HUES48 (cell line): ENCODE data around the gene SPOCK3.

Experiments used
- H3K27ac ChIP-seq: one replicate; pipeline ENCODE4 v1.7.0; 2013; ENCODE audit warnings: low read depth, low read length, inconsistent platforms
- H3K27me3 ChIP-seq: 2 replicates; pipeline ENCODE4 v1.6.1; 2013; ENCODE audit warnings: mild to moderate bottlenecking, low read length; ENCODE audit not compliant: control insufficient read depth, insufficient read depth
- H3K36me3 ChIP-seq: 2 replicates; pipeline ENCODE4 v1.6.1; 2013; ENCODE audit warnings: low read length; ENCODE audit not compliant: control insufficient read depth, insufficient read depth
- H3K4me1 ChIP-seq: 2 replicates; pipeline ENCODE4 v1.6.1; 2013; ENCODE audit warnings: mild to moderate bottlenecking, low read length; ENCODE audit not compliant: control insufficient read depth, insufficient read depth
- H3K4me3 ChIP-seq: 2 replicates; pipeline ENCODE4 v1.5.1; 2013; ENCODE audit warnings: mild to moderate bottlenecking, low read depth, low read length
- H3K9ac ChIP-seq: 2 replicates; pipeline ENCODE4 v1.6.1; 2013; ENCODE audit warnings: mild to moderate bottlenecking, low read depth, low read length, moderate library complexity
- H3K9me3 ChIP-seq: 2 replicates; pipeline ENCODE4 v1.6.1; 2013; ENCODE audit warnings: low read length; ENCODE audit not compliant: control insufficient read depth, insufficient read depth

SPOCK3 gene

DNA sequence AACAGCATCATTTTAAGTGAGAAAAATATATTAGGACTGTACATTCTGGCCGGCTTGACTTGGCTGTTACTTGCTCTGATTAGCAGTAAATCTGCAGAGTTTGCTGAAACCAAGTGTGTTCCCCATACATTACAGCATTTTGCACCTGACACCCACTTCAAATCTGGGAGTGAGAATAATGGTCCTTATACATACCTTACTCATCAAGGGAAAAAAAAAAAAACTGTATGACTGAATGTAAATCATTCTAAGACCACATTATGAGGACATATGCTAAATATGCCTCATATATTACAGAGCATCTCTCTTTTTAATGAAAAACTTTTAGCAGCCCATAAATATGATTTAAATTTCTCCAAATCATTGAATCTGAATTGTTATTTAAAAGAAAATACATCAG is 406.7 kb downstream of the SPOCK3 start:
- Histone ChIP-seq H3K4me3 (no peak overlapping the region), H3K9ac (no peak overlapping the region), H3K36me3 (no peaks in the 10 kb centered on the region), H3K27me3 (no peaks in the 10 kb centered on the region), H3K4me1 (no peaks in the 10 kb centered on the region), H3K27ac (no peak overlapping the region), H3K9me3 (no peaks in the 10 kb centered on the region)

DNA sequence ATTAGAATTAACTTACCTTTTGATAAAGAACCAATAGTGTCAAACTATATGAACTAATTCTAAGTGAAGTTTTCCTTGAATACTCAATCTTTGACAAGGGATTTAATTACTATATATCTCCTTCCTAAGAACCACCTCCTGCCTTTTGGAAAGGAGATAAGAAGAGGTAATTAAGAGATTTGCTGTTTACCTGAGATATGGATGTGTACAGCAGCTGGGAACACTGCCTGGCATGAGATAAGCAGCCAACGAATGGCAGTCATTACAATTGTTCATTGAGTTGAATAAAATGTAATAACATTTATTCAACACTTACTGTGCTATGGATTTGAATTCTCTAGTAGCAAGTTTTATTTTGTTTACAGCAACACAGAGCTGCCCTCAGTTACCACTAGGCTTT is 407.1 kb downstream of the SPOCK3 start:
- no peaks in the 10 kb centered on the region for H3K36me3 ChIP-seq
- H3K27ac ChIP-seq, result no peak overlapping the region
- H3K9me3 ChIP-seq, result no peaks in the 10 kb centered on the region
- no peaks in the 10 kb centered on the region for H3K4me1 ChIP-seq
- H3K4me3 ChIP-seq, result no peak overlapping the region
- no peak overlapping the region for H3K9ac ChIP-seq
- H3K27me3 ChIP-seq, result no peaks in the 10 kb centered on the region

DNA sequence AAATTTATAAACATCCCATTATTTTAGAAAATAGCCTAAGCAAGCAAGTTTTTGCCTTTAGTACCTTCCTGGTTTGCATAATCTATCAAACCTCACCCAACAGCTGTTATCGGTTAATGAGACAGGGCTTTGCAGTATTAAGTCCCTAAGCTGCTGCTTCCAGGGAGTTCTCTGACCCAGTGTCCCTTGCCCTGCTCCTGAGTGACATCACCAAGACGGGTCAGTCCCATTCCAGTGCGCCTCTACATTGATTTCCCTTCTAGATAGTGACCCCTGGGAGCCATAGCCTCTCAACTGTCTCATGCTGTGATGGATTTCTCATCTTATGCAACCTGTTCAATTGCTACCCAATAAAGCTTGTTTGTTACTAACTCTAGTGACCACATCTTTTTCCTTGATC is 410.4 kb downstream of the SPOCK3 start:
- Histone ChIP-seq H3K36me3 (no peaks in the 10 kb centered on the region), H3K9me3 (no peaks in the 10 kb centered on the region), H3K9ac (no peak overlapping the region), H3K27me3 (no peaks in the 10 kb centered on the region), H3K4me1 (no peaks in the 10 kb centered on the region), H3K4me3 (no peak overlapping the region), H3K27ac (no peak overlapping the region)

DNA sequence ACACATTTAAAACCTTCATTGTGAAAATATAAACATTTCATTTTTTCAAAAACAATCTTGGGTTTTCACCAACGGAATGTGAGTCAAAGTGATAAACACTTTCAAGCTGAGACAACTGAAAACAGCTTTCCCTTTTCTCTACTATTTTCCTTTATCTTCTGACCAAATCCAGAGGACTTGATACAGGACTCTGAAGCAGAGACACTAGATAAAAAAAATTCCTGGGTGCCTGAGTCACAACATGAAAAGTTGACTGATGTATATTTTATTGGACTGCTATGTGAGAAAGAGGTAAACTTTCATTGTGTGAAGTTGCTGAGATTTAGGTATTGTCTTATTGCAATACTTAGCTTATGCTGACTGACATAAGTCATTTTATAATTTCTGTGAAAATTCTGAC is 411.2 kb downstream of the SPOCK3 start:
- no peaks in the 10 kb centered on the region for H3K36me3 ChIP-seq
- no peak overlapping the region for H3K9ac ChIP-seq
- no peak overlapping the region for H3K27ac ChIP-seq
- H3K27me3 ChIP-seq, result no peaks in the 10 kb centered on the region
- H3K4me3 ChIP-seq, result no peak overlapping the region
- H3K4me1 ChIP-seq, result no peaks in the 10 kb centered on the region
- no peaks in the 10 kb centered on the region for H3K9me3 ChIP-seq

DNA sequence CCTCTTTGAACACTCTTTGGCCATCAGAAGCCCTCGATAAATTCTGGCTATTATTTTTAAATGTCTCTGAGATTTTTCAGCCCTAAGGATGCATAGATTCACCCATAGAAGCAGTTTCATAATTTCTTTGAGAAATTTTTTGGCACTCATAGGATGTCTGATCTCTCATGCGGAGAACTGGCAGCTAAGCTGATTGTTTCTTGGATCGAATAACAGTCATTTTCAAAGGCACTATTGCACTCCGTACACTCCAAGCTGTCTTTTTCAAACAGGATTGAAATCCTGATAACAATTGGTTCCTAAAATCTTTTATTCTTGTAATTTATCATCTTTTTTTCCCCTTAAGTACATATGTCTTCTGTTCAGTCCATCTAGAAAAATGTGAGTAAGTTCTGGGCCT is 411.9 kb downstream of the SPOCK3 start:
- Histone ChIP-seq H3K4me1 (no peaks in the 10 kb centered on the region), H3K27ac (no peak overlapping the region), H3K27me3 (no peaks in the 10 kb centered on the region), H3K36me3 (no peaks in the 10 kb centered on the region), H3K9me3 (no peaks in the 10 kb centered on the region), H3K4me3 (no peak overlapping the region), H3K9ac (no peak overlapping the region)

DNA sequence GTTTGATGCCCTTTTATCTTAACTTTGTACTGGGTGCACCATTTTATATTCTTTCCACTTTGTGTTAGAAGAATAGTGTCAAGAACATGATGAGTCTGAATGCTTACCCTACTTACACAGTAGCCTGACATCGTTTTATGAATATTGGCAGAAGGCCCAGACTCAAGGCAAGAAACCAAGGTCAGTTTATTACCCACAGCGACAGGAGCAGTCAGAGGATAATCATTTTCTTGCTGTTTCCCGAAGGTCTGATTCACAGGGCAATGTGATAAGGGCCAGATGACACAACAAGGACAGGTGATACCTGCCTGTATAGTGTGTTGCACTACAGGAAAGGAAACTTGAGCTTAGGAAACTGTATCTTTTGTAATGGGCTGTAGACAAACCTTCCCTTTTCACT is 417.4 kb downstream of the SPOCK3 start:
- Histone ChIP-seq H3K27me3 (no peaks in the 10 kb centered on the region), H3K27ac (no peak overlapping the region), H3K9me3 (no peaks in the 10 kb centered on the region), H3K4me1 (no peaks in the 10 kb centered on the region), H3K4me3 (no peak overlapping the region), H3K9ac (no peak overlapping the region), H3K36me3 (no peaks in the 10 kb centered on the region)

DNA sequence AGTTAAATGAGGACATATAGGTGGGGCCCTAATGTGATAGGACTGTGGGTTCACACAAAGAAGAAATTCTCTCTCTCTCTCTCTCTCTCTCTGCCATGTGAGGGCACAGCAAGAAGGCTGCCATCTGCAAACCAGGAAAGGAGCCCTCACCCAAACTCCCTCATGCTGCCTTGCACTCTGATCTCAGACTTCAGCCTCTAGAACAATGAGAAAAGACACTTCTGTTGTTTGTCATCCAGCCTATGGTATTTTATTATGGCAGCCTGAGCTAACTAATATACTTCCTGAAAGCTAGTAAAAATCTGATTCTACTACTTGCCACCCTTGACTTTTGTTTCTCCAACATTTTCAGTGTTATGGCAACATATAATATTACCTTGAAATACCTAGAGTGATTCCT is 425.9 kb downstream of the SPOCK3 start:
- Histone ChIP-seq H3K27ac (no peak overlapping the region), H3K27me3 (no peaks in the 10 kb centered on the region), H3K36me3 (no peaks in the 10 kb centered on the region), H3K9me3 (no peaks in the 10 kb centered on the region), H3K4me1 (no peaks in the 10 kb centered on the region), H3K4me3 (no peak overlapping the region), H3K9ac (no peak overlapping the region)

DNA sequence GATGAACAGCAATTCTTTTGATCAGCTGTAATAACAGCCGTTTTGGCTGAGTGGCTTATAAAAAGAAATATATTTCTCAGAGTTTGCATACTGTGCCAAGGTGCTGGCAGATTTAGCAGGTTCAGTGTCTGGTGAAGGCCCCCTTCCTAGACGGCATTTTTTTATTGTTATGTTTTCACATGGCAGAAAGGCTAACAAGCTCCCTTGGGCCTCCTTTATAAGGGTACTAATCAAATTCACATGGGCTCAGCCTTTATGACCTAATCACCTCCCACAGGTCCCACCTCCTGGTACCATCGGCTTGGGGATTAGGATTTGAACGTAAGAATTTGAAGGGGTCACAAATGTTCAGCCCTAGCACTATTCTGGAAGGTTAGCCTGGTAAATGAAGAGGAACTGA is 431.9 kb downstream of the SPOCK3 start:
- Histone ChIP-seq H3K36me3 (no peaks in the 10 kb centered on the region), H3K27me3 (no peaks in the 10 kb centered on the region), H3K9ac (no peak overlapping the region), H3K27ac (no peak overlapping the region), H3K4me1 (no peaks in the 10 kb centered on the region), H3K9me3 (no peaks in the 10 kb centered on the region), H3K4me3 (no peak overlapping the region)

DNA sequence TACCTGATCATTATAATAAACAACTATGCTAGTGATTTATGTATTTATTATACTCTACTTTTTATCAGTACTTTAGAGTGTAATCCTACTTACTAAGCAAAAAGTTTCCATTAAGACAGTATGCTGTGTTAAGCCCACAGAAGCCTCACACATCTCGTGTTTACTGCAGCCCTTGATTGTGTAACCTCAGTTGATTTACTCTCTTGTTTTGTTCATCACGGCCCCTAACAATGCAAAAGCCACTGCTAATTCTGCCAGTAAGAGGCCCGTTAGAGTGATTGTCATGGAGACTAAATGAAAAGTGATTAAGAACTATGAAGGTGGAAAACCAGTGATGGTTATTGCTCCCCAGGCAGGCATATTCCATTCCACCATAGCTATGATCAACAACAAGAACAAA is 436.2 kb downstream of the SPOCK3 start:
- no peak overlapping the region for H3K4me3 ChIP-seq
- H3K9ac ChIP-seq, result no peak overlapping the region
- no peaks in the 10 kb centered on the region for H3K36me3 ChIP-seq
- H3K4me1 ChIP-seq, result no peaks in the 10 kb centered on the region
- no peaks in the 10 kb centered on the region for H3K27me3 ChIP-seq
- H3K9me3 ChIP-seq, result no peaks in the 10 kb centered on the region
- no peak overlapping the region for H3K27ac ChIP-seq

DNA sequence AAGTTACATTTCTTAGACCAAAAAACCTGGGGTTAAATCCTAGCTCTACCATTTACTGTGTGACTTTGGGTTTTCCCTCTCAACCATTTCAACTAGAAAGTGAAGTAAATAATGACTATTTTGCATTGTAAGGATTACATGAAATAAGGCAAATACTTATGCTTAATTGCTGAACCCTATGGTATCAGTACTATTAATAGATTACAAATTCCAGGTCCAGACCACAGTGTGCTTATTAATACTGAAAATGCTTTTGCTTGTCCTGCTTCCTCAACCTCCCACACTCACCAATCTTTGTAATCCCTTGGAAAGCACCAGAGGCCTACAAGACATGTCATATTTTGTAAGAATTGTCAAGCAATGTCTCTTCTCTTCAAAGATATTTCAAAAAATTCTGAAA is 456.5 kb downstream of the SPOCK3 start:
- no peaks in the 10 kb centered on the region for H3K9me3 ChIP-seq
- no peak overlapping the region for H3K4me3 ChIP-seq
- no peaks in the 10 kb centered on the region for H3K27me3 ChIP-seq
- H3K9ac ChIP-seq, result no peak overlapping the region
- H3K27ac ChIP-seq, result no peak overlapping the region
- H3K36me3 ChIP-seq, result no peaks in the 10 kb centered on the region
- 0 out of 2 replicates have a peak, but pooled peaks cover 7% of the 10 kb centered on the region for H3K4me1 ChIP-seq

DNA sequence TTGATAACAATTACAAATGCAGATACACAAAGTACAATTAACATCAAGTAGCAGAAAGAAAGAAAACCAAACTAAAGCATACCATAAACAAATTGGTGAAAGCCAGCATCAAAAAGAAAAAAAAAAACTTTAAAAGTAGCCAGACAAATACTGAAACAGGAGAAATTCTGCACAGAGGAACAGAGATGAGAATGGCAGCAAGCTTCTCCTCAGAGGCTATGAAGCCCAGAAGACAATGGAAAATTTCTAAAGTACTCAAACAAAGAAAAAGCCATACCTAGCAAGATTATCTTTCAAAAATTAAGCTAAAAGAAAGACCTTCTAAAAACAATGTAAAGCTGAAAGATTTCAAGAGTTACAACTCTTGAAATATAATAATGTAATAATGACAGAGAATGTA is 471.3 kb downstream of the SPOCK3 start:
- Histone ChIP-seq H3K4me1 (no peaks in the 10 kb centered on the region), H3K36me3 (no peaks in the 10 kb centered on the region), H3K27ac (no peak overlapping the region), H3K27me3 (no peaks in the 10 kb centered on the region), H3K9me3 (peaks cover 11% of the 10 kb centered on the region), H3K4me3 (no peak overlapping the region), H3K9ac (no peak overlapping the region)

DNA sequence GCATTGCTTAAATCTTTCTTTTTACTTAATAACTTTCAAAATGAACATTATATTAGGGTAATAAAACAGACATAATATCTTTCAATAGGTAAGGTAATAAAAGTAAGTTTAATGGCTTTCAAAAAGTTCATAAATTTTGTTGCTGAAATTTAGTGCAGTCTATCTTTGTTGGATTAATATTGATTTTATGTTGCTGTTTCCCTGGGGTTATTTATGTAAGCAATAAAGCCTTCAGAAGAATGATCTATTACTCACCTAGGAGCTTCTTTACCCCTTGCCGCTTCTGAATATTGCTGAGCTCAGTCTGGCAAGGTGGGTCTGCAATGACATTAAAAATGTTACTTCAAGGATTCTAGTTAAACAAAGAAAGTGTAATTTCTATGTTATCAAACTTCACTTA is 492.6 kb downstream of the SPOCK3 start:
- no peaks in the 10 kb centered on the region for H3K27me3 ChIP-seq

More for the DNA sequence above, 492.6 kb downstream of the SPOCK3 start:
- Histone ChIP-seq H3K9me3 (no peaks in the 10 kb centered on the region; the same call in 1 of the 2 replicates), H3K4me3 (no peak overlapping the region), H3K36me3 (no peaks in the 10 kb centered on the region), H3K4me1 (no peaks in the 10 kb centered on the region), H3K27ac (no peak overlapping the region), H3K9ac (no peak overlapping the region)
